Pons (tissue), 1 donor: ENCODE data around the gene C20orf204.

ENCODE experiments used
- DNase-seq: peaks from one replicate; pipeline ENCODE4 v3.0.0-alpha.2; 2016; ENCODE audit warnings: low spot score

Gene C20orf204

GRCh38 chr20:64027981-64028685 is 7.8 kb upstream of the C20orf204 start:
- no peak for DNase-seq

GRCh38 chr20:64029293-64030117 is 6.5 kb upstream of the C20orf204 start:
- no peak for DNase-seq

- no peak for DNase-seq
Measured at GRCh38 chr20:64030371-64031134, 5.4 kb upstream of the C20orf204 start.

GRCh38 chr20:64031822-64032314 is 4.1 kb upstream of the C20orf204 start:
- no peak for DNase-seq

- DNase-seq: no peak
Measured at GRCh38 chr20:64032706-64033624, 3.0 kb upstream of the C20orf204 start.

GRCh38 chr20:64033981-64034493 is 1.9 kb upstream of the C20orf204 start:
- DNase-seq: no peak

GRCh38 chr20:64035066-64035932 is 683 bp upstream of the C20orf204 start:
- no peak for DNase-seq

GRCh38 chr20:64036346-64037198 is 590 bp downstream of the C20orf204 start:
- DNase-seq: no peak

- DNase-seq: no peak
Measured at GRCh38 chr20:64037199-64037497, 1.2 kb downstream of the C20orf204 start.

GRCh38 chr20:64037498-64038213 is 1.7 kb downstream of the C20orf204 start:
- DNase-seq: no peak

GRCh38 chr20:64038224-64038564 is 2.2 kb downstream of the C20orf204 start:
- DNase-seq: no peak

- no peak for DNase-seq
Measured at GRCh38 chr20:64038565-64039292, 2.7 kb downstream of the C20orf204 start.

GRCh38 chr20:64039293-64040160 is 3.5 kb downstream of the C20orf204 start:
- no peak for DNase-seq

- DNase-seq: no peak
Measured at GRCh38 chr20:64040231-64041039, 4.5 kb downstream of the C20orf204 start.

GRCh38 chr20:64041040-64041780 is 5.2 kb downstream of the C20orf204 start:
- DNase-seq: no peak

- no peak for DNase-seq
Measured at GRCh38 chr20:64041781-64042053, 5.7 kb downstream of the C20orf204 start.
